SK-N-SH treated with all-trans-retinoic acid at 6 μM for 48 hours (cell line): ENCODE measurements around the gene C9orf50.

Experiments used
- ATAC-seq: fragments of 200-7000 bp; cut with Tn5 transposase; 3 replicates; pipeline ENCODE4 v1.9.1; 2020; ENCODE audit warnings: mild to moderate bottlenecking, moderate library complexity
- BACH2 ChIP-seq: fragments of 250-450 bp; sonication (Bioruptor Pico); IDR thresholded peaks from 2 replicates; pipeline ENCODE4 v1.9.0; 2021; ENCODE audit warnings: mild to moderate bottlenecking, borderline replicate concordance
- CSDC2 ChIP-seq: fragments of 250-450 bp; sonication (Bioruptor Pico); IDR thresholded peaks from 2 replicates; pipeline ENCODE4 v1.5.0; 2020; ENCODE audit warnings: mild to moderate bottlenecking, moderate library complexity
- ESRRG ChIP-seq: fragments of 250-450 bp; sonication (Bioruptor Pico); IDR thresholded peaks from 2 replicates; pipeline ENCODE4 v1.6.1; 2021; ENCODE audit warnings: mild to moderate bottlenecking
- GLIS3 ChIP-seq: fragments of 250-450 bp; sonication (Bioruptor Pico); IDR thresholded peaks from 2 replicates; pipeline ENCODE4 v1.5.0; 2020; ENCODE audit warnings: mild to moderate bottlenecking, moderate library complexity
- ISL1 ChIP-seq: fragments of 250-450 bp; sonication (Bioruptor Pico); IDR thresholded peaks from 2 replicates; pipeline ENCODE4 v2.1.2; 2022; ENCODE audit warnings: mild to moderate bottlenecking, moderate library complexity
- OSR1 ChIP-seq: fragments of 250-450 bp; sonication (Bioruptor Pico); IDR thresholded peaks from 2 replicates; pipeline ENCODE4 v1.8.0; 2022; ENCODE audit warnings: moderate library complexity, mild to moderate bottlenecking, inconsistent platforms
- PATZ1 ChIP-seq: fragments of 250-450 bp; sonication (Bioruptor Pico); IDR thresholded peaks from 2 replicates; pipeline ENCODE4 v1.8.0; 2020; ENCODE audit warnings: mild to moderate bottlenecking, moderate library complexity, borderline replicate concordance
- PPARA ChIP-seq: fragments of 250-450 bp; sonication (Bioruptor Pico); IDR thresholded peaks from 2 replicates; pipeline ENCODE4 v1.5.0; 2020; ENCODE audit warnings: mild to moderate bottlenecking, borderline replicate concordance
- RARB ChIP-seq: fragments of 250-450 bp; sonication (Bioruptor Pico); IDR thresholded peaks from 2 replicates; pipeline ENCODE4 v1.8.0; 2021; ENCODE audit warnings: mild to moderate bottlenecking, moderate library complexity
- SNAI2 ChIP-seq: fragments of 250-450 bp; sonication (Bioruptor Pico); IDR thresholded peaks from 2 replicates; pipeline ENCODE4 v1.5.0; 2020; ENCODE audit warnings: mild to moderate bottlenecking, moderate library complexity
- TCF4 ChIP-seq: fragments of 250-450 bp; sonication (Bioruptor Pico); IDR thresholded peaks from 2 replicates; pipeline ENCODE4 v1.8.0; 2021; ENCODE audit warnings: mild to moderate bottlenecking, moderate library complexity, borderline replicate concordance
- TOX ChIP-seq: fragments of 250-450 bp; sonication (Bioruptor Pico); IDR thresholded peaks from 2 replicates; pipeline ENCODE4 v1.8.0; 2021; ENCODE audit warnings: mild to moderate bottlenecking, moderate library complexity, borderline replicate concordance
- ZC3H10 ChIP-seq: fragments of 250-450 bp; sonication (Bioruptor Pico); IDR thresholded peaks from 2 replicates; pipeline ENCODE4 v1.5.1; 2021; ENCODE audit warnings: mild to moderate bottlenecking, moderate library complexity
- ZFP3 ChIP-seq: fragments of 250-450 bp; sonication (Bioruptor Pico); IDR thresholded peaks from 2 replicates; pipeline ENCODE4 v1.5.0; 2020; ENCODE audit warnings: mild to moderate bottlenecking, moderate library complexity
- ZFP30 ChIP-seq: fragments of 450-650 bp; formaldehyde crosslinking; IDR thresholded peaks from 2 replicates; pipeline ENCODE4 v1.5.0; 2022; ENCODE audit warnings: mild to moderate bottlenecking, moderate library complexity
- ZNF565 ChIP-seq: fragments of 450-650 bp; formaldehyde crosslinking; conservative IDR thresholded peaks from 2 replicates; pipeline ENCODE4 v1.5.0; 2020; ENCODE audit warnings: low read depth, mild to moderate bottlenecking, moderate library complexity
- ZNF70 ChIP-seq: fragments of 450-650 bp; formaldehyde crosslinking; IDR thresholded peaks from 2 replicates; pipeline ENCODE4 v1.5.0; 2020; ENCODE audit warnings: mild to moderate bottlenecking, moderate library complexity
- ZNF8 ChIP-seq: fragments of 450-650 bp; formaldehyde crosslinking; IDR thresholded peaks from 2 replicates; pipeline ENCODE4 v1.5.0; 2020; ENCODE audit warnings: mild to moderate bottlenecking, moderate library complexity
- TF ChIP-seq, protein P1 (sequence below): fragments of 250-450 bp; sonication (Bioruptor Pico); IDR thresholded peaks from 2 replicates; pipeline ENCODE4 v1.5.0; 2020; ENCODE audit warnings: mild to moderate bottlenecking, moderate library complexity
- TF ChIP-seq, protein P2 (sequence below): fragments of 250-450 bp; sonication (Bioruptor Pico); IDR thresholded peaks from 2 replicates; pipeline ENCODE4 v1.8.0; 2021; ENCODE audit warnings: low read depth, mild to moderate bottlenecking, moderate library complexity, borderline replicate concordance
- TF ChIP-seq, protein P3 (sequence below): fragments of 250-450 bp; sonication (Bioruptor Pico); IDR thresholded peaks from 2 replicates; pipeline ENCODE4 v1.5.1; 2021; ENCODE audit warnings: mild to moderate bottlenecking, moderate library complexity

C9orf50 gene

GRCh38 chr9:129644365-129644764, 23.5 kb upstream of the C9orf50 start:
- TF ChIP-seq ZFP30 (CRISPR knock-in tag) (no peak), SNAI2 (CRISPR knock-in tag) (no peak), BACH2 (CRISPR knock-in tag) (no peak), TCF4 (CRISPR knock-in tag) (no peak), GLIS3 (no peak), ZFP3 (no peak), TOX (CRISPR knock-in tag) (no peak), PPARA (CRISPR knock-in tag) (no peak)
- TF ChIP-seq, protein P1, sequence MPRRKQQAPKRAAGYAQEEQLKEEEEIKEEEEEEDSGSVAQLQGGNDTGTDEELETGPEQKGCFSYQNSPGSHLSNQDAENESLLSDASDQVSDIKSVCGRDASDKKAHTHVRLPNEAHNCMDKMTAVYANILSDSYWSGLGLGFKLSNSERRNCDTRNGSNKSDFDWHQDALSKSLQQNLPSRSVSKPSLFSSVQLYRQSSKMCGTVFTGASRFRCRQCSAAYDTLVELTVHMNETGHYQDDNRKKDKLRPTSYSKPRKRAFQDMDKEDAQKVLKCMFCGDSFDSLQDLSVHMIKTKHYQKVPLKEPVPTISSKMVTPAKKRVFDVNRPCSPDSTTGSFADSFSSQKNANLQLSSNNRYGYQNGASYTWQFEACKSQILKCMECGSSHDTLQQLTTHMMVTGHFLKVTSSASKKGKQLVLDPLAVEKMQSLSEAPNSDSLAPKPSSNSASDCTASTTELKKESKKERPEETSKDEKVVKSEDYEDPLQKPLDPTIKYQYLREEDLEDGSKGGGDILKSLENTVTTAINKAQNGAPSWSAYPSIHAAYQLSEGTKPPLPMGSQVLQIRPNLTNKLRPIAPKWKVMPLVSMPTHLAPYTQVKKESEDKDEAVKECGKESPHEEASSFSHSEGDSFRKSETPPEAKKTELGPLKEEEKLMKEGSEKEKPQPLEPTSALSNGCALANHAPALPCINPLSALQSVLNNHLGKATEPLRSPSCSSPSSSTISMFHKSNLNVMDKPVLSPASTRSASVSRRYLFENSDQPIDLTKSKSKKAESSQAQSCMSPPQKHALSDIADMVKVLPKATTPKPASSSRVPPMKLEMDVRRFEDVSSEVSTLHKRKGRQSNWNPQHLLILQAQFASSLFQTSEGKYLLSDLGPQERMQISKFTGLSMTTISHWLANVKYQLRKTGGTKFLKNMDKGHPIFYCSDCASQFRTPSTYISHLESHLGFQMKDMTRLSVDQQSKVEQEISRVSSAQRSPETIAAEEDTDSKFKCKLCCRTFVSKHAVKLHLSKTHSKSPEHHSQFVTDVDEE = no peak
- ATAC-seq = no peak

DNA sequence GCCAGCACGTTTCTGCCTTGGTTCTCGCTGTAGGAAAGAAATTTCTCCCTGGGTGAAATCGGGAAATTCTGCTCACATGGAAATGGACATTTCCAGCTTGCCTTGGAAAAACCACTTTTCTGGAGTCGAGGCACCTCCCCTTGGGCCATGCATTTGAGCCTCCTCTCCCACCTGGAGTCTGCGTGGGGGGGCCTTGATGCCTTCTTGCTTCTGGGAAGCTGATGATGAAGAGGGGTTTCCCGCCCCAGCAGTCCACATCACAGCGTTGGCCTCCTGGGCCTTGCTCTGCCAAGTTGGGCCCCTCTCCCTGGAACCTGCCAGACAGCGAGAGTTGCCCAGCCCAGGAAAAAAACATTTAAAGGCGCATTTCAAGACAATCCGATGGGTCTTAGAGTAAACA, 22.8 kb upstream of the C9orf50 start:
- ATAC-seq = no peak
- TF ChIP-seq ZNF70 (CRISPR knock-in tag) = no peak
- TF ChIP-seq ZC3H10 (CRISPR knock-in tag) = no peak
- TF ChIP-seq ZFP30 (CRISPR knock-in tag) = no peak
- TF ChIP-seq PPARA (CRISPR knock-in tag) = no peak
- TF ChIP-seq BACH2 (CRISPR knock-in tag) = no peak
- TF ChIP-seq PATZ1 = no peak
- TF ChIP-seq ZNF8 (CRISPR knock-in tag) = no peak
- no peak for TF ChIP-seq ZNF565 (CRISPR knock-in tag)
- TF ChIP-seq ESRRG (CRISPR knock-in tag) = no peak
- no peak for TF ChIP-seq ZFP3
- no peak for TF ChIP-seq OSR1
- TF ChIP-seq GLIS3 = no peak
- TF ChIP-seq, protein P2, sequence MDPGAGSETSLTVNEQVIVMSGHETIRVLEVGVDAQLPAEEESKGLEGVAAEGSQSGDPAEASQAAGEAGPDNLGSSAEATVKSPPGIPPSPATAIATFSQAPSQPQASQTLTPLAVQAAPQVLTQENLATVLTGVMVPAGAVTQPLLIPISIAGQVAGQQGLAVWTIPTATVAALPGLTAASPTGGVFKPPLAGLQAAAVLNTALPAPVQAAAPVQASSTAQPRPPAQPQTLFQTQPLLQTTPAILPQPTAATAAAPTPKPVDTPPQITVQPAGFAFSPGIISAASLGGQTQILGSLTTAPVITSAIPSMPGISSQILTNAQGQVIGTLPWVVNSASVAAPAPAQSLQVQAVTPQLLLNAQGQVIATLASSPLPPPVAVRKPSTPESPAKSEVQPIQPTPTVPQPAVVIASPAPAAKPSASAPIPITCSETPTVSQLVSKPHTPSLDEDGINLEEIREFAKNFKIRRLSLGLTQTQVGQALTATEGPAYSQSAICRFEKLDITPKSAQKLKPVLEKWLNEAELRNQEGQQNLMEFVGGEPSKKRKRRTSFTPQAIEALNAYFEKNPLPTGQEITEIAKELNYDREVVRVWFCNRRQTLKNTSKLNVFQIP (CRISPR knock-in tag) = no peak
- no peak for TF ChIP-seq RARB (CRISPR knock-in tag)
- no peak for TF ChIP-seq ISL1 (CRISPR knock-in tag)
- no peak for TF ChIP-seq CSDC2 (CRISPR knock-in tag)
- TF ChIP-seq, protein P3, sequence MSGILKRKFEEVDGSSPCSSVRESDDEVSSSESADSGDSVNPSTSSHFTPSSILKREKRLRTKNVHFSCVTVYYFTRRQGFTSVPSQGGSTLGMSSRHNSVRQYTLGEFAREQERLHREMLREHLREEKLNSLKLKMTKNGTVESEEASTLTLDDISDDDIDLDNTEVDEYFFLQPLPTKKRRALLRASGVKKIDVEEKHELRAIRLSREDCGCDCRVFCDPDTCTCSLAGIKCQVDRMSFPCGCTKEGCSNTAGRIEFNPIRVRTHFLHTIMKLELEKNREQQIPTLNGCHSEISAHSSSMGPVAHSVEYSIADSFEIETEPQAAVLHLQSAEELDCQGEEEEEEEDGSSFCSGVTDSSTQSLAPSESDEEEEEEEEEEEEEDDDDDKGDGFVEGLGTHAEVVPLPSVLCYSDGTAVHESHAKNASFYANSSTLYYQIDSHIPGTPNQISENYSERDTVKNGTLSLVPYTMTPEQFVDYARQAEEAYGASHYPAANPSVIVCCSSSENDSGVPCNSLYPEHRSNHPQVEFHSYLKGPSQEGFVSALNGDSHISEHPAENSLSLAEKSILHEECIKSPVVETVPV = no peak

DNA sequence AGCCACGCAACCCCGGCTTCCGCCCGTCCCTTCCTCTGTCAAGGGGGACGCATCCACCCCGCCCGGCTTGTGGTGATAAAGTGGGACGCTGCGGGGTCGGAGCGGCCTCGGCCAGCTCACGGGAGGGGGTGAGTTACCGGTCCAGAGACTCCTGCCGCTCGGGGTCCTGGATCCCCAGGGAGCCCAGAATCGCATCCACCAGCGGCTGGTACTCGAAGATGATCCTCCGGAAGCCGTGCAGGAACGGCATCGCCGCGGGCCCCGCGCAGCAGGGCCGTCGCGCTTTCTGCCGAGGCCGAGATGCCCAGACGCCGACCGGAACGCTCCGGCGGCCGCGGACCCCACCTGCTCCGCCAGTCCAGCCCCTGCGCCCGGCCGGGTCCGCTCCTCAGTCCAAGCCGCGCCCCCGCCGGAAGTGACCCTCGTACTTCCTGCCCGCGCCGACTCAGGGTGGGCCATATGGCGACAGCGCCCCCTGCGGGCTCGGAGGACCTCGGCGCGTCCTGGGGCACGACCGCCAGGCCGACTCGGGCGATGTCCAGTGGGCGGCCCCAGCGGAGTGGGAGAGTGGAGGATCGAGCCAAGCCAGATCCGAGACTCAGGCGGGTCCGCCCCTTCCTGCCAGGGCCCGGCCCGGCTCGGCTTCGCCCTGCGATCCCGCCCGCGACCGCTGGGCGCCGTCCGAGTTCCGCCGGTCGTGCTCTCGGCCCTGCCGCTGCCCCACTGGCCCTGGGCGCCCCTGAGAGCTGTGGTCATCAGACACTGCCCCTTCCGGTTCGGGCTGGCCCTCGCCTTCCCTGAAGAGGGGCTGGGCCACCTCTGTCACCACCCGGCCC, 21.1 kb upstream of the C9orf50 start, which contains the start of gene ASB6:
ASB6 (minus strand) TSS at position 402 of the 836 bp plus-strand sequence; CDS start at position 250, 152 bp downstream.
- peak; percentile 89 for ATAC-seq
- no peak for TF ChIP-seq PATZ1
- TF ChIP-seq, protein P1 = peak; percentile 47; the same call in 1 of the 2 replicates
- TF ChIP-seq OSR1 = no peak
- TF ChIP-seq ISL1 (CRISPR knock-in tag) = no peak
